GM19351 (cell line): ENCODE measurements around the gene C1orf35.

Experiments used
- ATAC-seq: cut with Tn5 transposase; IDR thresholded peaks from one replicate; pipeline ENCODE4 v1.9.1; 2021; ENCODE audit warnings: mild to moderate bottlenecking, moderate library complexity; ENCODE audit not compliant: unreplicated experiment

Gene C1orf35

GRCh38 chr1:228102791-228103620 is at the start of gene C1orf35:
Gene C1orf35, minus strand, starts transcription at chr1:228103325. Its CDS starts 98 bp downstream, at chr1:228103227.
- ATAC-seq = peak; percentile 71

- ATAC-seq = no peak
These were observed 49.8 kb upstream of the C1orf35 start for GRCh38 chr1:228152918-228153258.

- no peak for ATAC-seq
These were observed 49.2 kb upstream of the C1orf35 start for GRCh38 chr1:228152097-228152917.

GRCh38 chr1:228151180-228151925 is 48.2 kb upstream of the C1orf35 start:
- no peak for ATAC-seq

GRCh38 chr1:228150461-228151179 is 47.5 kb upstream of the C1orf35 start:
- ATAC-seq = no peak

GRCh38 chr1:228150120-228150460 is 47.0 kb upstream of the C1orf35 start:
- ATAC-seq = no peak

- no peak for ATAC-seq
These were observed 46.4 kb upstream of the C1orf35 start, which contains the start of gene GJC2 for GRCh38 chr1:228149406-228150119. Gene GJC2, plus strand, starts transcription at chr1:228149930. Its CDS starts 7,829 bp downstream, at chr1:228157759.

- ATAC-seq = no peak
These were observed 45.8 kb upstream of the C1orf35 start for GRCh38 chr1:228148935-228149405.

GRCh38 chr1:228148196-228148861 is 45.2 kb upstream of the C1orf35 start:
- no peak for ATAC-seq

- no peak for ATAC-seq
These were observed 44.6 kb upstream of the C1orf35 start for GRCh38 chr1:228147768-228148167.

- ATAC-seq = no peak
These were observed 44.1 kb upstream of the C1orf35 start for GRCh38 chr1:228147151-228147693.

GRCh38 chr1:228146417-228147150 is 43.5 kb upstream of the C1orf35 start:
- no peak for ATAC-seq

GRCh38 chr1:228145463-228146416 is 42.6 kb upstream of the C1orf35 start:
- ATAC-seq = no peak

- ATAC-seq = no peak
These were observed 41.8 kb upstream of the C1orf35 start for GRCh38 chr1:228144993-228145343.

GRCh38 chr1:228144193-228144992 is 41.3 kb upstream of the C1orf35 start:
- no peak for ATAC-seq

- ATAC-seq = no peak
These were observed 40.5 kb upstream of the C1orf35 start for GRCh38 chr1:228143480-228144192.
